H1 (cell line): Measurements from ENCODE around the gene SMIM29. TPM values are rescaled to one million over a fixed set of nuclear protein-coding genes. Genes with fewer than 3 reads are reported as not detected.

ENCODE experiments used
- ATF2 ChIP-seq: IDR thresholded peaks from 2 replicates; pipeline ENCODE4 v1.6.1; 2012; ENCODE audit warnings: low read length, inconsistent platforms
- CBX8 ChIP-seq: fragments of 300-800, 300-1000 bp; sonication (generic); IDR thresholded peaks from 2 replicates; pipeline ENCODE4 v1.7.1; 2016; ENCODE audit warnings: low read depth, low read length, borderline replicate concordance
- CEBPB ChIP-seq: IDR thresholded peaks from 2 replicates; pipeline ENCODE4 v1.6.1; 2012; ENCODE audit warnings: low read depth, low read length
- CTBP2 ChIP-seq: IDR thresholded peaks from 2 replicates; pipeline ENCODE4 v1.7.0; 2011; ENCODE audit warnings: borderline replicate concordance, mild to moderate bottlenecking, moderate library complexity, mixed read lengths, low read length; ENCODE audit not compliant: insufficient read depth, insufficient read length
- CTCF ChIP-seq, 3 experiments: IDR thresholded peaks; 1 replicate in 2 of 3; 2 replicates in 1 of 3; pipeline versions ENCODE4 v1.5.1 to v1.6.1; 2011; ENCODE audit warnings: low read length in 3 of 3, mild to moderate bottlenecking in 3 of 3, inconsistent platforms in 2 of 3, low read depth in 1 of 3, moderate library complexity in 1 of 3; ENCODE audit not compliant: insufficient read depth in 1 of 3; ENCODE audit errors: control extremely low read depth in 1 of 3
- E2F6 ChIP-seq: IDR thresholded peaks from 2 replicates; pipeline ENCODE4 v1.6.1; 2012; ENCODE audit warnings: inconsistent platforms
- FOSL1 ChIP-seq: IDR thresholded peaks from 2 replicates; pipeline ENCODE4 v1.6.1; 2011; ENCODE audit warnings: mild to moderate bottlenecking, low read depth, low read length, moderate library complexity; ENCODE audit not compliant: insufficient read depth
- JUN ChIP-seq: IDR thresholded peaks from 2 replicates; pipeline ENCODE4 v1.6.1; 2011; ENCODE audit warnings: low read depth, mild to moderate bottlenecking, improper control_type of control experiment, low read length
- KDM1A ChIP-seq: fragments of 200-600, 300-600 bp; sonication (generic); IDR thresholded peaks from 2 replicates; pipeline ENCODE4 v1.7.1; 2016; ENCODE audit warnings: mild to moderate bottlenecking, low read length, borderline replicate concordance
- KDM4A ChIP-seq: IDR thresholded peaks from one replicate; pipeline ENCODE4 v1.7.1; 2012; ENCODE audit warnings: low read depth, mild to moderate bottlenecking, moderate library complexity, low read length, inconsistent platforms; ENCODE audit not compliant: severe bottlenecking
- POLR2AphosphoS5 ChIP-seq: IDR thresholded peaks from 2 replicates; pipeline ENCODE4 v1.6.1; 2011; ENCODE audit warnings: low read depth, low read length
- RNF2 ChIP-seq: fragments of 200-900, 300-1000 bp; sonication (generic); IDR thresholded peaks from 2 replicates; pipeline ENCODE4 v1.7.1; 2016; ENCODE audit warnings: borderline replicate concordance, low read depth, mild to moderate bottlenecking, antibody characterized with exemption, low read length; ENCODE audit not compliant: poor library complexity, severe bottlenecking; ENCODE audit errors: missing control alignments
- SIRT6 ChIP-seq: IDR thresholded peaks from one replicate; pipeline ENCODE4 v1.7.1; 2012; ENCODE audit warnings: low read length, inconsistent platforms
- SIX5 ChIP-seq: IDR thresholded peaks from 2 replicates; pipeline ENCODE4 v1.6.1; 2011; ENCODE audit warnings: mild to moderate bottlenecking, low read depth, low read length
- TAF1 ChIP-seq: IDR thresholded peaks from 2 replicates; pipeline ENCODE4 v1.6.1; 2011; ENCODE audit warnings: mild to moderate bottlenecking, low read depth, low read length
- TCF12 ChIP-seq: IDR thresholded peaks from 2 replicates; pipeline ENCODE4 v1.6.1; 2011; ENCODE audit warnings: low read depth, mild to moderate bottlenecking, low read length
- USF2 ChIP-seq: IDR thresholded peaks from 2 replicates; pipeline ENCODE4 v1.6.1; 2011; ENCODE audit warnings: low read length, improper control_type of control experiment
- polyA plus RNA-seq, 7 experiments: library from polyadenylated mRNA; depleted of rRNA in 3 of 7; stranded (reverse) in 5 of 7; unstranded in 2 of 7; fragments of >200 nt in 5 of 7; fragments of 200-250 nt in 2 of 7; gene quantifications; 1 replicate in 5 of 7; 2 replicates in 1 of 7; 4 replicates in 1 of 7; pipeline versions ENCODE4 v1.2.1 to v1.2.3, GENCODE V29; 2011 to 2013; ENCODE audit warnings: missing spikeins in 2 of 7, mixed read lengths in 2 of 7
- total RNA-seq: library from RNA; stranded (reverse); fragmentation: NEBNext Ultra II Directional; extraction: Animal tissue kit (Norgen Biotek cat#: 25700); gene quantifications from 2 replicates; pipeline ENCODE4 v1.2.1, GENCODE V29; 2021

The SMIM29 gene
- total and polyA plus RNA-seq, 2 of the 8 experiments (the other 6 are each of a cell fraction or from before 2014, with no cell fraction given), result 7.0 to 22.4 TPM

- TF ChIP-seq ATF2 (no peak), SIX5 (no peak), CBX8 (no peak), SIRT6 (no peak), TAF1 (peak; percentile 71), RNF2 (no peak), CTCF (IDR thresholded peaks at IDR 0.05; ENCODE audit: control extremely low read depth in 1 of 3, insufficient read depth in 1 of 3, low read depth in 1 of 3, low read length in 3 of 3) (0 out of 4 replicates have a peak, but pooled peaks of 1 of the 3 experiments have one; percentile 3), CEBPB (no peak), KDM1A (no peak), USF2 (peak; percentile 7; the same call in 1 of the 2 replicates), E2F6 (peak; percentile 88), POLR2AphosphoS5 (peak; percentile 91), FOSL1 (no peak), TCF12 (0 out of 2 replicates have a peak, but pooled peaks have one; percentile 47), JUN (no peak), KDM4A (no peak), CTBP2 (no peak)
These were observed 13.3 kb downstream of the SMIM29 start (continued) for GRCh38 chr6:34235307-34236130.
